RWPE2 (cell line): ENCODE data around the gene C21orf91.

Source experiments
- ATAC-seq: fragments of 200-7000 bp; cut with Tn5 transposase; 3 replicates; pipeline ENCODE4 v1.9.1; 2021; ENCODE audit warnings: low read depth
- DNase-seq: peaks from one replicate; pipeline ENCODE4 v3.0.0-alpha.2; 2020; ENCODE audit warnings: low spot score
- H3K27ac ChIP-seq: fragments of 450-650 bp; 2 replicates; pipeline ENCODE4 v1.5.1; 2017; ENCODE audit warnings: mild to moderate bottlenecking; ENCODE audit not compliant: poor library complexity, severe bottlenecking
- H3K27me3 ChIP-seq: fragments of 250-450 bp; sonication (Bioruptor Pico); 2 replicates; pipeline ENCODE4 v1.5.1; 2021; ENCODE audit warnings: mild to moderate bottlenecking, moderate library complexity; ENCODE audit not compliant: insufficient read depth, poor library complexity, severe bottlenecking
- H3K36me3 ChIP-seq: fragments of 250-450 bp; sonication (Bioruptor Pico); 2 replicates; pipeline ENCODE4 v1.5.1; 2020; ENCODE audit warnings: low read depth, mild to moderate bottlenecking, moderate library complexity
- H3K4me1 ChIP-seq: fragments of 250-450 bp; sonication (Bioruptor Pico); 2 replicates; pipeline ENCODE4 v1.5.1; 2021; ENCODE audit warnings: mild to moderate bottlenecking, moderate library complexity; ENCODE audit not compliant: insufficient read depth, poor library complexity, severe bottlenecking
- H3K4me3 ChIP-seq: fragments of 250-450 bp; sonication (Bioruptor Pico); 2 replicates; pipeline ENCODE4 v1.5.1; 2021; ENCODE audit warnings: mild to moderate bottlenecking, moderate library complexity; ENCODE audit not compliant: severe bottlenecking
- H3K9me3 ChIP-seq: fragments of 250-450 bp; sonication (Bioruptor Pico); 2 replicates; pipeline ENCODE4 v1.5.1; 2021; ENCODE audit warnings: mild to moderate bottlenecking, moderate library complexity; ENCODE audit not compliant: severe bottlenecking
- TF ChIP-seq, protein P1 (sequence below): fragments of 450-650 bp; IDR thresholded peaks from one replicate; pipeline ENCODE4 v1.5.1; 2017; ENCODE audit warnings: mild to moderate bottlenecking, moderate library complexity; ENCODE audit not compliant: poor library complexity, severe bottlenecking

Gene C21orf91

DNA sequence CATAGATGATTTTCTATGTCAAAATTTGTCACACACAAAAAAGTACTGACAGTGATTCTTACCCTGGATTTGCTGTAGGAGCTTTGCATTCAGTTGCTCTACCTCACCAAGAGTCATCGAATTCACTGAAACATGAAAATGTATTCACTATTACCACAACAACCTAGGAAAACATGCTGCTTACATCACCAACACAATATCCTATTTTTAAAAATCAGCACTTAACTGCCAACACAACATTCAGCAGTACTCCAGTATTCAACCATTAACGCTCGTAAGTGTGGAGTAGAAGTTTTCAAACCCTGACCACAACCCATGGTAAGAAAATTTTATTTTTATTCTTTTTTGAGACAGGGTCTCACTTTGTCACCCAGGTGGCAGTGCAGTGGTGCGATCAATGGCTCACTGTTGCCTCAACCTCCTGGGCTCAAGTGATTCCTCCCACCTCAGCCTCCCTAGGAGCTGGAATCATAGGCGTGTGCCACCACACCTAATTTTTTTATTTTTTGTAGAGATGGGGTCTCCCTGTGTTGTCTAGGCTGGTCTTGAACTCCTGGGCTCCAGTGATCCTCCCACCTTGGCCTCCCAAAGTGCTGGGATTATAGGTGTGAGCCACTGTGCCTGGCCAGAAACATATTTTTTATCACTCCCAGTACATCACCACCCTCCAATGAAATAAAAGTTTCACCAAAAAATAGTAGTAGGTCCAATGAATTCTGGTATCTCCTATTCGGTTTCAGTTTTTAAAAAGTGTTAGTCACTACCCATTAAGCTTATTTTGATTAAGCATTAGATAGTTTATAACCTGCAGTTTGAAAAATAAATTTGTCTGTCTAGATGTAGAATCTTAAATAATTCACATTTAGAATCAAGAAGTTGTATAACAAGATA, 23.8 kb downstream of the C21orf91 start:
- TF ChIP-seq, protein P1, sequence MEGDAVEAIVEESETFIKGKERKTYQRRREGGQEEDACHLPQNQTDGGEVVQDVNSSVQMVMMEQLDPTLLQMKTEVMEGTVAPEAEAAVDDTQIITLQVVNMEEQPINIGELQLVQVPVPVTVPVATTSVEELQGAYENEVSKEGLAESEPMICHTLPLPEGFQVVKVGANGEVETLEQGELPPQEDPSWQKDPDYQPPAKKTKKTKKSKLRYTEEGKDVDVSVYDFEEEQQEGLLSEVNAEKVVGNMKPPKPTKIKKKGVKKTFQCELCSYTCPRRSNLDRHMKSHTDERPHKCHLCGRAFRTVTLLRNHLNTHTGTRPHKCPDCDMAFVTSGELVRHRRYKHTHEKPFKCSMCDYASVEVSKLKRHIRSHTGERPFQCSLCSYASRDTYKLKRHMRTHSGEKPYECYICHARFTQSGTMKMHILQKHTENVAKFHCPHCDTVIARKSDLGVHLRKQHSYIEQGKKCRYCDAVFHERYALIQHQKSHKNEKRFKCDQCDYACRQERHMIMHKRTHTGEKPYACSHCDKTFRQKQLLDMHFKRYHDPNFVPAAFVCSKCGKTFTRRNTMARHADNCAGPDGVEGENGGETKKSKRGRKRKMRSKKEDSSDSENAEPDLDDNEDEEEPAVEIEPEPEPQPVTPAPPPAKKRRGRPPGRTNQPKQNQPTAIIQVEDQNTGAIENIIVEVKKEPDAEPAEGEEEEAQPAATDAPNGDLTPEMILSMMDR: no peak
- no peaks in the 10 kb centered on the region for H3K4me1 ChIP-seq
- H3K27ac ChIP-seq: no peak overlapping the region
- H3K4me3 ChIP-seq: no peak overlapping the region
- ATAC-seq (no peak), DNase-seq (no peak)
- H3K9me3 ChIP-seq: no peaks in the 10 kb centered on the region
- H3K36me3 ChIP-seq: peaks cover 20% of the 10 kb centered on the region
- no peaks in the 10 kb centered on the region for H3K27me3 ChIP-seq

DNA sequence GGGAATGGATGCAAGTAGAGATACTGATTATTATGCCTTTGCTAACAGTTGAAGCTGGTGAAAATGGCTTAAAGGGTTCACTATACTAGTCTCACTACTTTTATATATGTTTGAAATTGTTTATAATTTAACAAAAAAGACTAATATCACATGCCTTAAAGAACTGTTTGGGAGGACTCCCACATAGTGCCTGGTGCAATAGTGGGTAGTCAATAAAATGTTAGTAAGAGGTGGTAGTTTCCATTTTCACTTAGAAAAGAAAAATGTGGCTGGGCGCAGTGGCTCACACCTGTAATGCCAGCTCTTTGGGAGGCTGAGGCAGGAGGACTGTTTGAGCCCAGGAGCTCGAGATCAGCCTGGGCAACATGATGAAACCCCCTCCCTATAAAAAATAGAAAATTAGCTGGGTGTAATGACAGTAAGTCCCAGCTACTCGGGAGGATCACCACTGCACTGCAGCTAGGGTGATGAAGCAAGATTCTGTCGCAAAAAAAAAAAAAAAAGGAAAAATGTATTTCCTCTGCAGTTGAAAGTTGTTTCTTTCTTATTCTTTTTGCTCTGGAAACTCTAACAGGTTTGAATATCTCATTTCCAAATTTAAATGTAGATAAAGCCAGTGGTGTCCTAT, 24.5 kb downstream of the C21orf91 start:
- TF ChIP-seq, protein P1: no peak
- Histone ChIP-seq H3K27ac (no peak overlapping the region), H3K4me1 (no peaks in the 10 kb centered on the region), H3K9me3 (no peaks in the 10 kb centered on the region), H3K4me3 (no peak overlapping the region), H3K27me3 (no peaks in the 10 kb centered on the region), H3K36me3 (peaks cover 20% of the 10 kb centered on the region)
- ATAC-seq (no peak), DNase-seq (no peak)

DNA sequence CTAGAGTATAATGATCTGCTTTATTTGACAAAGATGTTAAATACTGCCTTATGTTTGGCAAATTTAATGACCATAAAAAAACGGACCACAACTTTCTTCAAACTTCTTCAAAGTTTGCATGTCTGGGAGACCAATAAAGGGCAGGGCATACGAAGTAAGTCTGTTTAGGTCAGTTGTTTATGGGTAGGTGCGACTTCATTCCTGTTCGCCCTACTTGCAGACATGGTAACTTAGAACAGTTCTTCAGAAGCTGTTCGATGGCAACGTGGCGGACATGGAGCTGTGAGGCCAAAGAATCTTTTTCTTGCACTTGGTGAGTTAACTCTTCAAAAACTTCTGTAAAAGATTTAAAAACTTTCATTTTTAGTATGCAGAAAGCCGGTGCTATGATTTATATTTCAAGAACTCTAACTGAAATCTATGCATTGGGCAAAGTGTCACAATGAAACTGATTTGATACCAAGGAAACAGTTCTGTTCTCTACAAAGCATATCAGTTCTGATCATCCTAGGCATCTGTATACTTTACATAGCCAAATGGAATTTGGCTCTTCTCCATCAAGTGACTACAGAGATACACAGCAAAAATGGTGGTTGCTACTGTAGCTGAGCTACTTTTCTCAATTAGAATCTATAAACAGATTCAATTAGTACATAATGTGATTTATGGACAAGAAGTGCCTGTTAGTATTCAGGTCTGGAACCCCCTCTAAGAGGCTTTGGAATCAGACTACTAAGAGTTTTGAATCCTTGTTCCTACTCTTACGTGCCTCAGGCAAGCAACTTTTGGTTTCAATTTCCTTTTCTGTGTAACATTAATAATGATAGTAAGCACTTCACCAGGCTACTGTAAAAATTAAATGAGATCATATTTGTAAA, 25.7 kb downstream of the C21orf91 start:
- DNase-seq: no peak
- H3K4me1 ChIP-seq: no peaks in the 10 kb centered on the region
- peaks cover 20% of the 10 kb centered on the region for H3K36me3 ChIP-seq
- no peaks in the 10 kb centered on the region for H3K9me3 ChIP-seq
- TF ChIP-seq, protein P1: no peak
- H3K27me3 ChIP-seq: no peaks in the 10 kb centered on the region
- no peak for ATAC-seq
- no peak overlapping the region for H3K27ac ChIP-seq
- no peak overlapping the region for H3K4me3 ChIP-seq

DNA sequence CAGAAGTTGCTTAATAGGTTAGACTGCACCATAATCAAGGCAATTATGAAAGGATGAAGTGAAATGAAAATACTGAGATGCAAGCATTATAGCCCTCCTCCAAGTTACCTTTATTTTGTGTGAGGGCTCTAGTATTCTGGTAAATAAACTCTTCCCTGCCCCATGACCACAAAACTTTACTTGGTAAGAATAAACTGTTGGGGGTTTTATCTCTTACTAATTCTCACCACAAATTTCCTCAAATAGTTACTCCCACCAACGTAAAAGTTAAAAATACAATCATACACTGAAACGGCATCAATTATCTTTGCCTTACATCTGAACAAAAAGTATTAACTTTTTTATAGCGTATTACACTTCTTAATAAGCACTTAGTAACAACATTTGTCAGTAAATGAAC, 29.5 kb downstream of the C21orf91 start:
- H3K4me1 ChIP-seq: no peaks in the 10 kb centered on the region
- DNase-seq (no peak), ATAC-seq (no peak)
- peaks cover 13% of the 10 kb centered on the region for H3K36me3 ChIP-seq
- TF ChIP-seq, protein P1: no peak
- no peak overlapping the region for H3K4me3 ChIP-seq
- H3K9me3 ChIP-seq: no peaks in the 10 kb centered on the region
- H3K27me3 ChIP-seq: no peaks in the 10 kb centered on the region
- H3K27ac ChIP-seq: no peak overlapping the region
